ENCODE data around the gene ZNF519.

GRCh38 chr18:14097761-14098160 is 34.5 kb downstream of the ZNF519 start:
- TF ChIP-seq POLR2A (IDR thresholded peaks at IDR 0.05; ENCODE audit: low read depth, low read length) (no peak), PAX5 (IDR thresholded peaks at IDR 0.05; ENCODE audit: insufficient read depth, low read length, severe bottlenecking) (no peak), POLR2AphosphoS5 (IDR thresholded peaks at IDR 0.05; ENCODE audit: low read depth, low read length) (no peak), TAF1 (IDR thresholded peaks at IDR 0.05; ENCODE audit: low read depth, low read length) (no peak), POU2F2 (IDR thresholded peaks at IDR 0.05; ENCODE audit: low read depth, low read length) (no peak)
